Measurements from ENCODE around the gene ACAP3. TPM values are rescaled to one million over a fixed set of nuclear protein-coding genes. Genes with fewer than 3 reads are reported as not detected.
"Not testable (repeated sequence)": the region's sequence is repeated elsewhere in the genome, so short reads cannot be mapped to it uniquely, and the experiment has no call there.

The ACAP3 gene
- total and polyA plus RNA-seq, 4 experiments from 2014 or later = 5.4 to 65.6 (median 33.3) TPM

GRCh38 chr1:1250786-1251284 is 56.9 kb downstream of the ACAP3 start:
- Mint-ChIP-seq H3K4me1 (peaks cover 4 to 24% (median 14%) of the 10 kb centered on the region in 4 donors), H3K36me3 (peaks cover 1 to 22% of the 10 kb centered on the region in 2 donors), H3K9me3 (no peaks in the 10 kb centered on the region), H3K27ac (peak overlapping the region; percentile 76 to 96 (median 94)), H3K27me3 (no peaks in the 10 kb centered on the region), H3K4me3 (peak overlapping the region; percentile 36 to 88 (median 75))
- Histone ChIP-seq H3K27ac (ENCODE audit: low read depth, low read length) (peak overlapping the region; percentile 59), H3K36me3 (ENCODE audit: insufficient read depth, low read length) (peaks cover 16% of the 10 kb centered on the region), H3K4me1 (ENCODE audit: insufficient read depth, low read length) (peaks cover 15% of the 10 kb centered on the region), H3K4me3 (ENCODE audit: low read length in 2 of 2) (peak overlapping the region in 1 of 2 donors; percentile 10), H3K27me3 (ENCODE audit: insufficient read depth, low read length) (peaks cover 4% of the 10 kb centered on the region), H3K9me3 (ENCODE audit: control insufficient read depth in 1 of 2, low read length in 2 of 2) (no peaks in the 10 kb centered on the region)
- ChIA-PET CTCF (ENCODE audit: partially characterized antibody) (interaction anchor here (3.2 kb wide), 1 partner anchor 129 kb away, joined by 35 read pairs; no protein-coding TSS in a partner anchor), POLR2A (ENCODE audit: partially characterized antibody) (interaction anchor here (0.6 to 1.1 kb wide), 5 partner anchors 20 to 129 kb away, joined by 3 to 5 read pairs (median 3); no protein-coding TSS in a partner anchor)
- peak; percentile 61 to 85 (median 73) for DNase-seq
- intact Hi-C loops (cut with micrococcal nuclease) = no loop called here

- H3K9me3 Mint-ChIP-seq; H3K36me3 Mint-ChIP-seq; H3K4me3 Mint-ChIP-seq; H3K27me3 ChIP-seq (ENCODE audit: insufficient read depth, low read length); H3K27ac ChIP-seq (ENCODE audit: low read depth, low read length); H3K36me3 ChIP-seq (ENCODE audit: insufficient read depth, low read length); H3K9me3 ChIP-seq (ENCODE audit: control insufficient read depth in 1 of 2, low read length in 2 of 2); H3K27ac Mint-ChIP-seq; H3K4me3 ChIP-seq (ENCODE audit: low read length in 2 of 2); H3K27me3 Mint-ChIP-seq; POLR2A ChIA-PET (ENCODE audit: partially characterized antibody); CTCF ChIA-PET (ENCODE audit: partially characterized antibody); intact Hi-C loops (cut with micrococcal nuclease): not testable (repeated sequence)
- H3K4me1 ChIP-seq (ENCODE audit: insufficient read depth, low read length) = peaks cover 15% of the 10 kb centered on the region
- DNase-seq = peak in 1 of 5 donors; percentile 19
- H3K4me1 Mint-ChIP-seq = peaks cover 4 to 24% (median 14%) of the 10 kb centered on the region in 4 donors
These were observed 59.5 kb downstream of the ACAP3 start for GRCh38 chr1:1248009-1248913.

- Histone ChIP-seq H3K27me3 (ENCODE audit: insufficient read depth, low read length) (peaks cover 4% of the 10 kb centered on the region), H3K27ac (ENCODE audit: low read depth, low read length) (no peak overlapping the region), H3K4me3 (ENCODE audit: low read length in 2 of 2) (no peak overlapping the region), H3K9me3 (ENCODE audit: control insufficient read depth in 1 of 2, low read length in 2 of 2) (no peaks in the 10 kb centered on the region), H3K36me3 (ENCODE audit: insufficient read depth, low read length) (no peaks in the 10 kb centered on the region), H3K4me1 (ENCODE audit: insufficient read depth, low read length) (peaks cover 15% of the 10 kb centered on the region)
- intact Hi-C loops (cut with micrococcal nuclease) = no loop called here
- H3K9me3 Mint-ChIP-seq = no peaks in the 10 kb centered on the region
- H3K4me3 Mint-ChIP-seq = no peak overlapping the region
- ChIA-PET CTCF (ENCODE audit: partially characterized antibody) (no interaction called here), POLR2A (ENCODE audit: partially characterized antibody) (no interaction called here)
- H3K36me3 Mint-ChIP-seq = peaks cover 0 to 2% of the 10 kb centered on the region in 2 donors
- peaks cover 4 to 17% (median 10%) of the 10 kb centered on the region in 4 donors for H3K4me1 Mint-ChIP-seq
- DNase-seq = peak in 1 of 5 donors; percentile 13
- no peaks in the 10 kb centered on the region for H3K27me3 Mint-ChIP-seq
- H3K27ac Mint-ChIP-seq = no peak overlapping the region
These were observed 60.3 kb downstream of the ACAP3 start for GRCh38 chr1:1247341-1247913.

GRCh38 chr1:1246577-1247340 is 61.0 kb downstream of the ACAP3 start, which contains the start of gene C1QTNF12:
Gene C1QTNF12 (minus strand): TSS chr1:1246722. CDS start chr1:1246690, 32 bp downstream.
- Mint-ChIP-seq H3K27ac (no peak within 1 kb of the TSS), H3K27me3 (no peaks in the 10 kb centered on the region), H3K4me1 (peaks cover 4 to 17% (median 9%) of the 10 kb centered on the region in 4 donors), H3K4me3 (no peak within 1 kb of the TSS), H3K9me3 (no peaks in the 10 kb centered on the region), H3K36me3 (peaks cover 0 to 2% of the 10 kb centered on the region in 2 donors)
- H3K9me3 ChIP-seq (ENCODE audit: control insufficient read depth in 1 of 2, low read length in 2 of 2) = no peaks in the 10 kb centered on the region
- peak in 1 of 5 donors; percentile 21 for DNase-seq
- intact Hi-C loops (cut with micrococcal nuclease) = no loop called here
- ChIA-PET CTCF (ENCODE audit: partially characterized antibody) (no interaction called here), POLR2A (ENCODE audit: partially characterized antibody) (no interaction called here)
- peaks cover 4% of the 10 kb centered on the region for H3K27me3 ChIP-seq (ENCODE audit: insufficient read depth, low read length)
- H3K4me3 ChIP-seq (ENCODE audit: low read length in 2 of 2) = no peak within 1 kb of the TSS
- H3K27ac ChIP-seq (ENCODE audit: low read depth, low read length) = no peak within 1 kb of the TSS
- H3K4me1 ChIP-seq (ENCODE audit: insufficient read depth, low read length) = peaks cover 15% of the 10 kb centered on the region
- no peaks in the 10 kb centered on the region for H3K36me3 ChIP-seq (ENCODE audit: insufficient read depth, low read length)

- no peak overlapping the region for H3K27ac ChIP-seq (ENCODE audit: low read depth, low read length)
- peaks cover 9% of the 10 kb centered on the region for H3K4me1 ChIP-seq (ENCODE audit: insufficient read depth, low read length)
- ChIA-PET POLR2A (ENCODE audit: partially characterized antibody) (no interaction called here), CTCF (ENCODE audit: partially characterized antibody) (no interaction called here)
- H3K4me3 ChIP-seq (ENCODE audit: low read length in 2 of 2) = no peak overlapping the region
- Mint-ChIP-seq H3K36me3 (peaks cover 0 to 1% of the 10 kb centered on the region in 2 donors), H3K27me3 (no peaks in the 10 kb centered on the region), H3K27ac (no peak overlapping the region), H3K9me3 (no peaks in the 10 kb centered on the region), H3K4me1 (peaks cover 2 to 15% (median 7%) of the 10 kb centered on the region in 4 donors), H3K4me3 (no peak overlapping the region)
- H3K27me3 ChIP-seq (ENCODE audit: insufficient read depth, low read length) = peaks cover 4% of the 10 kb centered on the region
- peak in 1 of 5 donors; percentile 16 for DNase-seq
- no peaks in the 10 kb centered on the region for H3K9me3 ChIP-seq (ENCODE audit: control insufficient read depth in 1 of 2, low read length in 2 of 2)
- intact Hi-C loops (cut with micrococcal nuclease) = no loop called here
- H3K36me3 ChIP-seq (ENCODE audit: insufficient read depth, low read length) = no peaks in the 10 kb centered on the region
These were observed 61.7 kb downstream of the ACAP3 start for GRCh38 chr1:1245817-1246576.

- H3K9me3 Mint-ChIP-seq = no peaks in the 10 kb centered on the region
- H3K27me3 Mint-ChIP-seq = no peaks in the 10 kb centered on the region
- intact Hi-C loops (cut with micrococcal nuclease) = no loop called here
- Histone ChIP-seq H3K9me3 (ENCODE audit: control insufficient read depth in 1 of 2, low read length in 2 of 2) (no peaks in the 10 kb centered on the region), H3K4me3 (ENCODE audit: low read length in 2 of 2) (no peak overlapping the region), H3K36me3 (ENCODE audit: insufficient read depth, low read length) (no peaks in the 10 kb centered on the region), H3K27me3 (ENCODE audit: insufficient read depth, low read length) (peaks cover 4% of the 10 kb centered on the region), H3K4me1 (ENCODE audit: insufficient read depth, low read length) (peaks cover 2% of the 10 kb centered on the region), H3K27ac (ENCODE audit: low read depth, low read length) (no peak overlapping the region)
- H3K27ac Mint-ChIP-seq = no peak overlapping the region
- no peak overlapping the region for H3K4me3 Mint-ChIP-seq
- H3K4me1 Mint-ChIP-seq = peaks cover 0 to 9% (median 2%) of the 10 kb centered on the region in 4 donors
- ChIA-PET POLR2A (ENCODE audit: partially characterized antibody) (no interaction called here), CTCF (ENCODE audit: partially characterized antibody) (no interaction called here)
- H3K36me3 Mint-ChIP-seq = no peaks in the 10 kb centered on the region
- peak in 1 of 5 donors; percentile 24 for DNase-seq
These were observed 62.4 kb downstream of the ACAP3 start for GRCh38 chr1:1245178-1245816.
